SK-N-MC (cell line): ENCODE measurements around the gene REEP1.

Experiments
- EZH2 ChIP-seq: fragments of 200-600 bp; sonication (generic); IDR thresholded peaks from one replicate; pipeline ENCODE4 v1.6.1; 2017; ENCODE audit warnings: antibody characterized with exemption
- POLR2AphosphoS5 ChIP-seq: IDR thresholded peaks from 2 replicates; pipeline ENCODE4 v1.6.1; 2012; ENCODE audit warnings: mild to moderate bottlenecking, low read depth, low read length, borderline replicate concordance

DNA sequence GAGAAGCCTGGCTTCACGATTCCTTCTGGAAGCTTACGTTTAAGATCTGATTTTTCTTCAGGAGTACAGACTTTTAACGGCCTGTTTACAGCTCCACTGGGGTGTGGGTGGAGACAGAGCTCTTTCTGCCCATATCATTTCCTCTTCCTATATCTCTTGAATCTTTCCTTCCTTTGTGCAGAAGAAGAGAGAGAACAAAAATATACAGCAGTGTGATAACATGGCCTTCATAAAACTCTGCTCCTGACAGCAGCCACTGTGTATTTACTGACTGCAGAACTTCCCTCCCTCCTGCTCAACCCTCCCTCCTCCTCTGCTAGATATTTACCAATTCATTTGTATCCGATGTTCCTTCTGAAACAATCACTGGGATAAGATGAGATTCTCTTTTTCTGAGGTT is 34.1 kb upstream of the REEP1 start:
- TF ChIP-seq POLR2AphosphoS5 (no peak), EZH2 (no peak)
